PC-3 (cell line): ENCODE results near the gene PTPRE. TPM values are rescaled to one million over a fixed set of nuclear protein-coding genes. Genes with fewer than 3 reads are reported as not detected.

ENCODE experiments used
- ATAC-seq: fragments of 200-7000 bp; cut with Tn5 transposase; 2 replicates; pipeline ENCODE4 v1.9.1; 2020; ENCODE audit warnings: mild to moderate bottlenecking, moderate library complexity
- BruUV-seq: library from RNA; stranded (reverse); fragments of 400-500 nt; replicated peaks from 2 replicates; lab custom pipeline; 2021; lab: Mats Ljungman, UMichigan
- CTCF ChIA-PET: fragments of 300-600 bp; sonication (Branson Sonifier 250); formaldehyde crosslinking; loops from one replicate; lab custom pipeline; 2022; ENCODE audit warnings: antibody characterized with exemption; lab: Charles Lee
- POLR2A ChIA-PET: fragments of 300-600 bp; sonication (Branson Sonifier 250); formaldehyde crosslinking; loops from one replicate; lab custom pipeline; 2022; ENCODE audit warnings: antibody characterized with exemption; ENCODE audit not compliant: unreplicated experiment; lab: Charles Lee
- DNase-seq: peaks from one replicate; pipeline ENCODE4 v3.0.0-alpha.2; 2015
- H2AFZ ChIP-seq: fragments of 300-600 bp; sonication (generic); 2 replicates; pipeline ENCODE4 v1.6.0; 2016; ENCODE audit warnings: antibody characterized with exemption, low read length
- H3F3A ChIP-seq: fragments of 300-600 bp; sonication (generic); one replicate; pipeline ENCODE4 v1.6.0; 2017; ENCODE audit warnings: antibody characterized with exemption, low read length, control low read depth, mild to moderate bottlenecking; ENCODE audit not compliant: unreplicated experiment
- H3K27ac ChIP-seq: fragments of 300-600 bp; sonication (generic); 2 replicates; pipeline ENCODE4 v1.5.1; 2016; ENCODE audit warnings: mild to moderate bottlenecking, low read length
- H3K27me3 ChIP-seq: fragments of 300-600 bp; sonication (generic); 2 replicates; pipeline ENCODE4 v1.6.1; 2016; ENCODE audit warnings: low read length, mixed read lengths
- H3K36me3 ChIP-seq: fragments of 300-600 bp; sonication (generic); 2 replicates; pipeline ENCODE4 v1.6.1; 2016; ENCODE audit warnings: low read depth, mixed run types, low read length, mixed read lengths
- H3K4me1 ChIP-seq: fragments of 300-600 bp; sonication (generic); 2 replicates; pipeline ENCODE4 v1.5.1; 2016; ENCODE audit warnings: low read length; ENCODE audit not compliant: insufficient read depth
- H3K4me2 ChIP-seq: fragments of 300-600 bp; sonication (generic); 2 replicates; pipeline ENCODE4 v1.6.0; 2016; ENCODE audit warnings: low read length
- H3K4me3 ChIP-seq: fragments of 300-600 bp; sonication (generic); 2 replicates; pipeline ENCODE4 v1.5.1; 2016; ENCODE audit warnings: mild to moderate bottlenecking, low read length, mixed read lengths
- H3K79me2 ChIP-seq: fragments of 300-600 bp; sonication (generic); 2 replicates; pipeline ENCODE4 v1.6.1; 2017; ENCODE audit warnings: low read length, mixed read lengths
- H3K9ac ChIP-seq: fragments of 300-600 bp; sonication (generic); 2 replicates; pipeline ENCODE4 v1.6.0; 2016; ENCODE audit warnings: mild to moderate bottlenecking, low read length
- H3K9me2 ChIP-seq: fragments of 300-600 bp; sonication (generic); replicated peaks from 2 replicates; pipeline ENCODE4 v1.6.1; 2016; ENCODE audit warnings: mixed run types, low read length, mixed read lengths
- H3K9me3 ChIP-seq: fragments of 300-600 bp; sonication (generic); 2 replicates; pipeline ENCODE4 v1.6.1; 2016; ENCODE audit warnings: low read length, mixed read lengths
- H4K20me1 ChIP-seq: fragments of 300-600 bp; sonication (generic); 2 replicates; pipeline ENCODE4 v1.6.1; 2016; ENCODE audit warnings: low read length, mixed read lengths
- EZH2 ChIP-seq: fragments of 300-600 bp; sonication (generic); IDR thresholded peaks from one replicate; pipeline ENCODE4 v1.6.1; 2017; ENCODE audit warnings: antibody characterized with exemption, mild to moderate bottlenecking, low read length; ENCODE audit not compliant: unreplicated experiment
- EZH2phosphoT487 ChIP-seq: fragments of 300-600 bp; sonication (generic); IDR thresholded peaks from 2 replicates; pipeline ENCODE4 v1.6.1; 2018; ENCODE audit warnings: mild to moderate bottlenecking, antibody characterized with exemption, low read length, borderline replicate concordance
- intact Hi-C: fragments of 100-400 bp; cut with micrococcal nuclease; formaldehyde crosslinking; loops from 2 replicates; pipeline ENCODE4 v1.9.0; 2023
- total RNA-seq: library from RNA; depleted of rRNA; stranded (reverse); fragments of >200 nt; gene quantifications from 2 replicates; pipeline ENCODE4 v1.2.3, GENCODE V29; 2014
- TF ChIP-seq, protein P1 (sequence below): fragments of 300-600 bp; sonication (generic); conservative IDR thresholded peaks from 2 replicates; pipeline ENCODE4 v1.5.1; 2017; ENCODE audit warnings: antibody characterized with exemption, low read depth, mild to moderate bottlenecking, low read length

PTPRE gene
- total RNA-seq, 1 experiment from 2014 or later = 3.1 TPM

DNA sequence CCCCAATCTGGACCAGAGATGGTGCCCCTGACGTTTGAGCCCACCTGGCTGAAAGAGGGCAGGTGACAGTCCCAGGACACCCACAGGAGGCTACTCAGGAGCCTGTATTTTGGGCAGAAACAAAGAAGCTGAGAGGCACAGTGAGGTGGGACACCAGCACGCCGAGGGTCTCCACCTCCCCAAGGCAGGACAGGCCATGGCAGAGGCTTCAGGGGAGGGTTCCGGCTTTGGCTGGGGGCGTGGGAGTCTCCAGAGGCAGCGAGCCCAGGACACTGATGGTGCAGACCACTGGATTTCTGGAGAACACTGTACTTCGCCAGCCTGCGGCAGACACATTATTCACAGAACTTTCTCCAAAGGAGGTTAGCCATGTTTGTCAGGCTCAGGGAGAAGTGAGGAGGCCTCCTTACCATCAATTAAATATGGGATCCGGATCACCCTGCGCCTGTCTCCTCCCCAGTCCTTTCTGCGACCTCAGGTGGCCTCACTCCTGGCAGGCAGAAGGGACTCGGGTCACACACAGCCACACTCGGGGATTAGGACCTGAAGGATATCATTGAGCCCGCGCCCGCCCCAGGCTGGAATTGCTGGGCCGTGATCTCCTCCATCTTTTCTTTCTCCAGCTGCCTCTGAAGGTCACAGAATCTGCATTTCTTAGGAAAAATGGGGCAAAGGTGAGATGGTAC lies 121.1 kb downstream of the PTPRE start:
- DNase-seq (no peak), ATAC-seq (no peak)
- H3K36me3 ChIP-seq = no peaks in the 10 kb centered on the region
- no peak overlapping the region for H3K4me2 ChIP-seq
- intact Hi-C loops = no loop called here
- H3K27ac ChIP-seq = no peak overlapping the region
- no peaks in the 10 kb centered on the region for H3F3A ChIP-seq
- ChIA-PET POLR2A (no interaction called here), CTCF (no interaction called here)
- no peak overlapping the region for H3K9ac ChIP-seq
- no peaks in the 10 kb centered on the region for H3K79me2 ChIP-seq
- no peaks in the 10 kb centered on the region for H4K20me1 ChIP-seq
- no peaks in the 10 kb centered on the region for H3K9me3 ChIP-seq
- no TSS peak for BruUV-seq
- H3K4me3 ChIP-seq = no peak overlapping the region
- H3K4me1 ChIP-seq = no peaks in the 10 kb centered on the region
- no peak overlapping the region for H2AFZ ChIP-seq
- no peaks in the 10 kb centered on the region for H3K9me2 ChIP-seq
- no peaks in the 10 kb centered on the region for H3K27me3 ChIP-seq
- TF ChIP-seq, protein P1, sequence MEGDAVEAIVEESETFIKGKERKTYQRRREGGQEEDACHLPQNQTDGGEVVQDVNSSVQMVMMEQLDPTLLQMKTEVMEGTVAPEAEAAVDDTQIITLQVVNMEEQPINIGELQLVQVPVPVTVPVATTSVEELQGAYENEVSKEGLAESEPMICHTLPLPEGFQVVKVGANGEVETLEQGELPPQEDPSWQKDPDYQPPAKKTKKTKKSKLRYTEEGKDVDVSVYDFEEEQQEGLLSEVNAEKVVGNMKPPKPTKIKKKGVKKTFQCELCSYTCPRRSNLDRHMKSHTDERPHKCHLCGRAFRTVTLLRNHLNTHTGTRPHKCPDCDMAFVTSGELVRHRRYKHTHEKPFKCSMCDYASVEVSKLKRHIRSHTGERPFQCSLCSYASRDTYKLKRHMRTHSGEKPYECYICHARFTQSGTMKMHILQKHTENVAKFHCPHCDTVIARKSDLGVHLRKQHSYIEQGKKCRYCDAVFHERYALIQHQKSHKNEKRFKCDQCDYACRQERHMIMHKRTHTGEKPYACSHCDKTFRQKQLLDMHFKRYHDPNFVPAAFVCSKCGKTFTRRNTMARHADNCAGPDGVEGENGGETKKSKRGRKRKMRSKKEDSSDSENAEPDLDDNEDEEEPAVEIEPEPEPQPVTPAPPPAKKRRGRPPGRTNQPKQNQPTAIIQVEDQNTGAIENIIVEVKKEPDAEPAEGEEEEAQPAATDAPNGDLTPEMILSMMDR = no peak

DNA sequence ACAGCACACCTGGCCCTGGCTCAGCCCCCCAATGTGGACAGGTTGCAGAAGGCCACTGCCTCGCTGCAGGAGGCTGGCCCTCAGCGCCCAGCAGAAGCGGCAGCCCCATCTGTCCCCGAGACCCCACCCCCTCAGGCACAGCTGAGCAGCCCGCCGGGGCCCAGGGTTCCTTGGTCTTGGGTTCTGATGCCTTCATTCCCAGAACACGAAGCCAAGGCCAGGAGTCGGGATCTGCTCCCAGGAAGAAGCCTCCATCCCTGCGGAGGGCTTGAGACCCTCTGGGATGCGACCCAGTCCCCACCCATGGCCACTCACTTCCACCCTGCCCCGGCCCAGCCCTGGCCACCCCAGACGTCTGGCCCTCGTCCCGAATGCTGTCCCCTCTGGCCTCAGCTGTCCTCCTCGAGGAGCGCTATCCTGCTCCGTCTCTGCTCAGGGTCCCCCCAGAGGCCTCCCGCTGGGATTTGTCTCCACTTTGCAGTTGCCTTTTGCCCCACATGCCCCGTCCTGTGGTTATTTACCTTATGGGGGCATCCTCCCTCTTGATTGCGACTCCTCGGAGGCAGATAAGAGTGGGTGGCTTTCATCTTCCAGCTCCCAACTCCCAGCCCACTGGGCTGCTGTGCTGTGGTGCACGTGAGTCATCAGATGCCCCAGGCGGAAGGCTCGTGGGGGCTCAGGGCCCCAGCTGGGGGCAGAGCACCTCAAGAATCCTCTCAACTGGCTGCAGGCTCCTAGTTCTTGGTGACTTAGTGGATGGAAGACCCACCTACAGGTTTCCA lies 121.8 kb downstream of the PTPRE start:
- Histone ChIP-seq H3K4me1 (no peaks in the 10 kb centered on the region), H3K9me2 (no peaks in the 10 kb centered on the region), H3K9ac (no peak overlapping the region), H3F3A (no peaks in the 10 kb centered on the region), H3K4me2 (no peak overlapping the region), H3K4me3 (no peak overlapping the region), H3K27ac (no peak overlapping the region), H3K27me3 (no peaks in the 10 kb centered on the region), H3K9me3 (no peaks in the 10 kb centered on the region), H2AFZ (no peak overlapping the region), H4K20me1 (no peaks in the 10 kb centered on the region), H3K79me2 (no peaks in the 10 kb centered on the region), H3K36me3 (no peaks in the 10 kb centered on the region)
- ChIA-PET POLR2A (no interaction called here), CTCF (no interaction called here)
- TF ChIP-seq EZH2phosphoT487 (no peak), EZH2 (no peak)
- TF ChIP-seq, protein P1 = no peak
- intact Hi-C loops = no loop called here
- ATAC-seq (no peak), DNase-seq (no peak)
- no TSS peak for BruUV-seq

DNA sequence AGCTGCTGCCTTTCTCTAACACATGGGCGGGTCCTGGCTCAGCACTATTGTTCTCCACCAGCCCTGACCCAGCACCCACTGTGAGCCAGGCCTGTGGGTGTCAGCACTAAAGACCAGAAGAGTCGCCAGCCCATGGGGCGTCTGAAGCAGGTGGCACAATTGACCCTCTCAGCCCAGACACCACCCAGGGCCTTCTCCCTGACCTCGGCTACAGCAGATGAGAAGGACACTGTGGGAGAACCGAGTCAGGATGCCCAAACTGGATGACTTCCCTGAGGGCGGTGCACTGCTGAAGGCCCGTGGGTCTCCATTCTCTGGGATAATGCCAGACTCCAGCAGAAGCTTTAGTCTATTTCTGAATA lies 122.4 kb downstream of the PTPRE start:
- TF ChIP-seq EZH2phosphoT487 (no peak), EZH2 (no peak)
- TF ChIP-seq, protein P1 = no peak
- Histone ChIP-seq H3F3A (no peaks in the 10 kb centered on the region), H3K9me2 (no peaks in the 10 kb centered on the region), H3K4me1 (no peaks in the 10 kb centered on the region), H3K36me3 (no peaks in the 10 kb centered on the region), H4K20me1 (no peaks in the 10 kb centered on the region), H3K4me2 (no peak overlapping the region), H3K27me3 (no peaks in the 10 kb centered on the region), H3K4me3 (no peak overlapping the region), H2AFZ (no peak overlapping the region), H3K9me3 (no peaks in the 10 kb centered on the region), H3K79me2 (no peaks in the 10 kb centered on the region), H3K27ac (no peak overlapping the region), H3K9ac (no peak overlapping the region)
- intact Hi-C loops = no loop called here
- CTCF ChIA-PET = no interaction called here
- POLR2A ChIA-PET = no interaction called here
- DNase-seq (no peak), ATAC-seq (no peak)
- BruUV-seq = no TSS peak
